Stimulated activated CD8-positive, alpha-beta memory T cell treated with anti-CD3 and anti-CD28 coated beads, Interleukin-7, amount 100 ng/mL, for 1 hour (primary cell): ENCODE measurements around the gene TTLL8.

Experiments used
- DNase-seq, 2 donors: peaks; one replicate each; pipeline ENCODE4 v3.0.0-alpha.2; 2020; ENCODE audit warnings: low read depth in 2 of 2

Gene TTLL8

GRCh38 chr22:50082961-50083461 lies 24.9 kb upstream of the TTLL8 start:
- no peak for DNase-seq

- no peak for DNase-seq
Measured at GRCh38 chr22:50082197-50082715, 24.2 kb upstream of the TTLL8 start.

GRCh38 chr22:50081426-50082196 lies 23.5 kb upstream of the TTLL8 start:
- no peak for DNase-seq

- DNase-seq = no peak
Measured at GRCh38 chr22:50080077-50080465, 22.0 kb upstream of the TTLL8 start.

- DNase-seq = no peak
Measured at GRCh38 chr22:50078761-50079160, 20.7 kb upstream of the TTLL8 start.

- no peak for DNase-seq
Measured at GRCh38 chr22:50078246-50078645, 20.1 kb upstream of the TTLL8 start.

GRCh38 chr22:50076646-50077535 lies 18.8 kb upstream of the TTLL8 start:
- DNase-seq = no peak

- DNase-seq = no peak
Measured at GRCh38 chr22:50074551-50075530, 16.7 kb upstream of the TTLL8 start.

- no peak for DNase-seq
Measured at GRCh38 chr22:50074056-50074455, 16.0 kb upstream of the TTLL8 start.

- no peak for DNase-seq
Measured at GRCh38 chr22:50072714-50073538, 14.8 kb upstream of the TTLL8 start.

- no peak for DNase-seq
Measured at GRCh38 chr22:50072167-50072555, 14.1 kb upstream of the TTLL8 start.

- DNase-seq = no peak
Measured at GRCh38 chr22:50071432-50072166, 13.5 kb upstream of the TTLL8 start.

GRCh38 chr22:50070366-50070765 lies 12.3 kb upstream of the TTLL8 start:
- no peak for DNase-seq

GRCh38 chr22:50068096-50068495 lies 10.0 kb upstream of the TTLL8 start:
- DNase-seq = no peak

GRCh38 chr22:50067244-50067643 lies 9.1 kb upstream of the TTLL8 start:
- DNase-seq = no peak

- DNase-seq = no peak
Measured at GRCh38 chr22:50064453-50064852, 6.4 kb upstream of the TTLL8 start.

- no peak for DNase-seq
Measured at GRCh38 chr22:50063589-50064393, 5.7 kb upstream of the TTLL8 start.

GRCh38 chr22:50062509-50063135 lies 4.5 kb upstream of the TTLL8 start:
- no peak for DNase-seq
